ENCODE data around the gene RRBP1.

RRBP1 gene

GRCh38 chr20:17668432-17668831 lies 13.6 kb downstream of the RRBP1 start:
- H2BK15ac ChIP-seq (replicated peaks; ENCODE audit: low read depth), result no peak overlapping the region
- H3K23ac ChIP-seq (ENCODE audit: low read length), result peak overlapping the region; percentile 37
- no peak overlapping the region for H3K9ac ChIP-seq (ENCODE audit: low read length)
- H3K56ac ChIP-seq (ENCODE audit: low read length), result no peak overlapping the region
- H3K79me1 ChIP-seq (ENCODE audit: low read length), result peaks cover 15% of the 10 kb centered on the region
- peaks cover 2% of the 10 kb centered on the region for H3K36me3 ChIP-seq (ENCODE audit: control insufficient read depth, insufficient read depth, low read length)
- H3K4me3 ChIP-seq (ENCODE audit: low read length), result no peak overlapping the region
- no peaks in the 10 kb centered on the region for H3K27me3 ChIP-seq (ENCODE audit: insufficient read depth, low read length, poor library complexity)
- no peak overlapping the region for H4K5ac ChIP-seq (ENCODE audit: low read length)
- H3K4me1 ChIP-seq (ENCODE audit: control insufficient read depth, low read depth, low read length), result peaks cover 29% of the 10 kb centered on the region
- no peak overlapping the region for H2BK120ac ChIP-seq (ENCODE audit: low read depth, low read length)
- H2BK5ac ChIP-seq (ENCODE audit: low read length), result no peak overlapping the region
- peak overlapping the region; percentile 20 for H3K27ac ChIP-seq (ENCODE audit: low read depth, low read length)
- WGBS (ENCODE audit: extremely low coverage, insufficient coverage, low lambda C conversion rate), result no CpG with 5 or more reads among the region's 3 CpGs
- no peak overlapping the region for H2AK5ac ChIP-seq (ENCODE audit: low read length)
- no peak overlapping the region for H4K8ac ChIP-seq (ENCODE audit: low read depth, low read length)
- no peak overlapping the region for H3K18ac ChIP-seq (ENCODE audit: low read length)
- peaks cover 67% of the 10 kb centered on the region for H3K79me2 ChIP-seq (ENCODE audit: control insufficient read depth, insufficient read depth, low read length)
- no peak overlapping the region for H3K4ac ChIP-seq (ENCODE audit: low read depth, low read length)
- no peak overlapping the region for H3K4me2 ChIP-seq (ENCODE audit: low read length)
- DNase-seq, result no peak

GRCh38 chr20:17667445-17667844 lies 14.6 kb downstream of the RRBP1 start:
- H3K4me1 ChIP-seq (ENCODE audit: control insufficient read depth, low read depth, low read length), result peaks cover 33% of the 10 kb centered on the region
- no CpG with 5 or more reads among the region's 3 CpGs for WGBS (ENCODE audit: extremely low coverage, insufficient coverage, low lambda C conversion rate)

DNA sequence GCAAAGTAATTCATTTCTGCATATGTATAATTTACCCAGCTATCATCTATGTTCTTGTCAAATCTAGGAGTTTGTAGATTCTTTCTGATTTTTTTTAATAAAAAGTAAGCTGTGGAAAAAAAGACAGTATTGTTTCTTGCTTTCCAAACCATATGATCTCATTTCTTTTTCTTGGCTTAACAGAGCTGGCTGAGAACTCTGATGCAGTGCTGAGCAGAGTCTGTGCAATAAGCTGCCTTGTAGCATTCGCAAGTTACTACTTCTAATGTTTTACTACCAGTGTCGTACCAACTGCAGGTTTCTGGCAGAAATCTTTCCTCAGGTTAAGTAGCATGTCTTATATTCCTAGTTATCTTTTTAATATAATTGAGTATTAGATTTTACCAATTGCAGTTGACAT lies 15.6 kb downstream of the RRBP1 start:
- Histone ChIP-seq H3K4me1 (ENCODE audit: control insufficient read depth, low read depth, low read length) (peaks cover 28% of the 10 kb centered on the region), H3K18ac (ENCODE audit: low read length) (no peak overlapping the region), H3K4me2 (ENCODE audit: low read length) (no peak overlapping the region), H2BK15ac (replicated peaks; ENCODE audit: low read depth) (no peak overlapping the region), H3K27ac (ENCODE audit: low read depth, low read length) (no peak overlapping the region), H3K56ac (ENCODE audit: low read length) (no peak overlapping the region), H4K5ac (ENCODE audit: low read length) (no peak overlapping the region), H3K27me3 (ENCODE audit: insufficient read depth, low read length, poor library complexity) (no peaks in the 10 kb centered on the region), H3K9ac (ENCODE audit: low read length) (no peak overlapping the region), H3K36me3 (ENCODE audit: control insufficient read depth, insufficient read depth, low read length) (peaks cover 2% of the 10 kb centered on the region), H4K8ac (ENCODE audit: low read depth, low read length) (no peak overlapping the region), H3K4me3 (ENCODE audit: low read length) (no peak overlapping the region), H2BK5ac (ENCODE audit: low read length) (no peak overlapping the region), H2AK5ac (ENCODE audit: low read length) (no peak overlapping the region), H3K79me1 (ENCODE audit: low read length) (peaks cover 13% of the 10 kb centered on the region), H3K79me2 (ENCODE audit: control insufficient read depth, insufficient read depth, low read length) (peaks cover 67% of the 10 kb centered on the region), H3K23ac (ENCODE audit: low read length) (no peak overlapping the region), H2BK120ac (ENCODE audit: low read depth, low read length) (no peak overlapping the region), H3K4ac (ENCODE audit: low read depth, low read length) (no peak overlapping the region)
- WGBS (ENCODE audit: extremely low coverage, insufficient coverage, low lambda C conversion rate), result no CpG with 5 or more reads among the region's 2 CpGs
- DNase-seq, result no peak

More at GRCh38 chr20:17667445-17667844, 14.6 kb downstream of the RRBP1 start:
- H3K18ac ChIP-seq (ENCODE audit: low read length), result no peak overlapping the region
- no peak overlapping the region for H4K8ac ChIP-seq (ENCODE audit: low read depth, low read length)
- H3K27me3 ChIP-seq (ENCODE audit: insufficient read depth, low read length, poor library complexity), result no peaks in the 10 kb centered on the region
- no peak overlapping the region for H3K4me2 ChIP-seq (ENCODE audit: low read length)
- peaks cover 16% of the 10 kb centered on the region for H3K79me1 ChIP-seq (ENCODE audit: low read length)
- no peak overlapping the region for H3K23ac ChIP-seq (ENCODE audit: low read length)
- no peak for DNase-seq
- H3K27ac ChIP-seq (ENCODE audit: low read depth, low read length), result no peak overlapping the region
- H3K56ac ChIP-seq (ENCODE audit: low read length), result no peak overlapping the region
- no peak overlapping the region for H3K9ac ChIP-seq (ENCODE audit: low read length)
- H2AK5ac ChIP-seq (ENCODE audit: low read length), result no peak overlapping the region
- peaks cover 68% of the 10 kb centered on the region for H3K79me2 ChIP-seq (ENCODE audit: control insufficient read depth, insufficient read depth, low read length)
- no peak overlapping the region for H2BK15ac ChIP-seq (replicated peaks; ENCODE audit: low read depth)
- H3K36me3 ChIP-seq (ENCODE audit: control insufficient read depth, insufficient read depth, low read length), result peaks cover 2% of the 10 kb centered on the region
- H2BK120ac ChIP-seq (ENCODE audit: low read depth, low read length), result no peak overlapping the region
- no peak overlapping the region for H2BK5ac ChIP-seq (ENCODE audit: low read length)
- no peak overlapping the region for H3K4me3 ChIP-seq (ENCODE audit: low read length)
- no peak overlapping the region for H4K5ac ChIP-seq (ENCODE audit: low read length)
- H3K4ac ChIP-seq (ENCODE audit: low read depth, low read length), result no peak overlapping the region

GRCh38 chr20:17665756-17666155 lies 16.3 kb downstream of the RRBP1 start:
- Histone ChIP-seq H3K27ac (ENCODE audit: low read depth, low read length) (no peak overlapping the region), H3K23ac (ENCODE audit: low read length) (no peak overlapping the region), H3K9ac (ENCODE audit: low read length) (no peak overlapping the region), H3K79me1 (ENCODE audit: low read length) (peaks cover 15% of the 10 kb centered on the region), H2BK120ac (ENCODE audit: low read depth, low read length) (no peak overlapping the region), H3K56ac (ENCODE audit: low read length) (no peak overlapping the region), H4K8ac (ENCODE audit: low read depth, low read length) (no peak overlapping the region), H3K18ac (ENCODE audit: low read length) (no peak overlapping the region), H3K36me3 (ENCODE audit: control insufficient read depth, insufficient read depth, low read length) (peaks cover 2% of the 10 kb centered on the region), H2BK15ac (replicated peaks; ENCODE audit: low read depth) (no peak overlapping the region), H3K4ac (ENCODE audit: low read depth, low read length) (no peak overlapping the region), H3K4me3 (ENCODE audit: low read length) (no peak overlapping the region), H3K4me2 (ENCODE audit: low read length) (no peak overlapping the region), H3K79me2 (ENCODE audit: control insufficient read depth, insufficient read depth, low read length) (peaks cover 70% of the 10 kb centered on the region), H3K4me1 (ENCODE audit: control insufficient read depth, low read depth, low read length) (peaks cover 25% of the 10 kb centered on the region), H3K27me3 (ENCODE audit: insufficient read depth, low read length, poor library complexity) (no peaks in the 10 kb centered on the region), H2AK5ac (ENCODE audit: low read length) (no peak overlapping the region), H4K5ac (ENCODE audit: low read length) (no peak overlapping the region), H2BK5ac (ENCODE audit: low read length) (no peak overlapping the region)
- DNase-seq, result peak; percentile 43
- no CpG with 5 or more reads among the region's 2 CpGs for WGBS (ENCODE audit: extremely low coverage, insufficient coverage, low lambda C conversion rate)

- Histone ChIP-seq H2BK120ac (ENCODE audit: low read depth, low read length) (no peak overlapping the region), H3K79me2 (ENCODE audit: control insufficient read depth, insufficient read depth, low read length) (peaks cover 71% of the 10 kb centered on the region), H4K5ac (ENCODE audit: low read length) (no peak overlapping the region), H3K23ac (ENCODE audit: low read length) (peak overlapping the region; percentile 68), H3K36me3 (ENCODE audit: control insufficient read depth, insufficient read depth, low read length) (peaks cover 2% of the 10 kb centered on the region), H3K27me3 (ENCODE audit: insufficient read depth, low read length, poor library complexity) (no peaks in the 10 kb centered on the region), H3K4me1 (ENCODE audit: control insufficient read depth, low read depth, low read length) (peaks cover 22% of the 10 kb centered on the region), H3K79me1 (ENCODE audit: low read length) (peaks cover 22% of the 10 kb centered on the region), H3K56ac (ENCODE audit: low read length) (peak overlapping the region; percentile 68), H2BK15ac (replicated peaks; ENCODE audit: low read depth) (no peak overlapping the region), H3K4me3 (ENCODE audit: low read length) (no peak overlapping the region), H3K9ac (ENCODE audit: low read length) (no peak overlapping the region), H3K4me2 (ENCODE audit: low read length) (no peak overlapping the region), H4K8ac (ENCODE audit: low read depth, low read length) (no peak overlapping the region), H2BK5ac (ENCODE audit: low read length) (peak overlapping the region; percentile 65), H3K27ac (ENCODE audit: low read depth, low read length) (no peak overlapping the region), H2AK5ac (ENCODE audit: low read length) (no peak overlapping the region), H3K4ac (ENCODE audit: low read depth, low read length) (peak overlapping the region; percentile 6), H3K18ac (ENCODE audit: low read length) (peak overlapping the region; percentile 6)
- no peak for DNase-seq
- no CpG with 5 or more reads among the region's 11 CpGs for WGBS (ENCODE audit: extremely low coverage, insufficient coverage, low lambda C conversion rate)
Measured at GRCh38 chr20:17664025-17664633, 17.9 kb downstream of the RRBP1 start.

GRCh38 chr20:17663486-17663885 lies 18.6 kb downstream of the RRBP1 start:
- Histone ChIP-seq H3K23ac (ENCODE audit: low read length) (no peak overlapping the region), H2AK5ac (ENCODE audit: low read length) (no peak overlapping the region), H3K4me2 (ENCODE audit: low read length) (no peak overlapping the region), H3K27ac (ENCODE audit: low read depth, low read length) (no peak overlapping the region), H3K18ac (ENCODE audit: low read length) (no peak overlapping the region), H3K79me1 (ENCODE audit: low read length) (peaks cover 21% of the 10 kb centered on the region), H3K79me2 (ENCODE audit: control insufficient read depth, insufficient read depth, low read length) (peaks cover 71% of the 10 kb centered on the region), H3K4ac (ENCODE audit: low read depth, low read length) (no peak overlapping the region), H3K56ac (ENCODE audit: low read length) (no peak overlapping the region), H2BK120ac (ENCODE audit: low read depth, low read length) (no peak overlapping the region), H3K36me3 (ENCODE audit: control insufficient read depth, insufficient read depth, low read length) (peaks cover 3% of the 10 kb centered on the region), H3K9ac (ENCODE audit: low read length) (no peak overlapping the region), H4K5ac (ENCODE audit: low read length) (no peak overlapping the region), H2BK15ac (replicated peaks; ENCODE audit: low read depth) (no peak overlapping the region), H3K27me3 (ENCODE audit: insufficient read depth, low read length, poor library complexity) (no peaks in the 10 kb centered on the region), H3K4me1 (ENCODE audit: control insufficient read depth, low read depth, low read length) (peaks cover 19% of the 10 kb centered on the region), H4K8ac (ENCODE audit: low read depth, low read length) (no peak overlapping the region), H2BK5ac (ENCODE audit: low read length) (no peak overlapping the region), H3K4me3 (ENCODE audit: low read length) (no peak overlapping the region)
- peak; percentile 80 for DNase-seq
- no CpG with 5 or more reads among the region's 5 CpGs for WGBS (ENCODE audit: extremely low coverage, insufficient coverage, low lambda C conversion rate)
